ENCODE measurements around the gene KRT40.

DNA sequence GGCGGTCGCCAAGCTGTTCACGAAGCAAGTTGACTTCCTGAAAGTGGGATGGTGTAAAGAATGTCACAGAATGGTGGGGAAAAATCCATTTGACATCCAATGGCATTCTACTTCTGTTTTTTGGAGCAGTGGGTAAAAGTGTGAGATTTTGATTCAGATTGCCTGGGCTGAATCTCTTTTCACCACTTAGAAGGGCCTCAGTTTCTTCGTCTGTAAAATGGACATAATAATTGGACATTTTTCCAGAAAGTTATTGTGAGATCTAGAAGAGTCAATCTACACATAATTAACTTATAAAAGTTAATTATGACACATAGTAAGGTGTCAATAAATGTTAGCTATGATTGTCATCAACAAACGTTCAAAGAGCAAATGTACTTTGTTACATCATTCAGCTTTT is 3.0 kb downstream of the KRT40 start:
- TF ChIP-seq POLR2A (IDR thresholded peaks at IDR 0.05) = no peak
- TF ChIP-seq, protein P1, sequence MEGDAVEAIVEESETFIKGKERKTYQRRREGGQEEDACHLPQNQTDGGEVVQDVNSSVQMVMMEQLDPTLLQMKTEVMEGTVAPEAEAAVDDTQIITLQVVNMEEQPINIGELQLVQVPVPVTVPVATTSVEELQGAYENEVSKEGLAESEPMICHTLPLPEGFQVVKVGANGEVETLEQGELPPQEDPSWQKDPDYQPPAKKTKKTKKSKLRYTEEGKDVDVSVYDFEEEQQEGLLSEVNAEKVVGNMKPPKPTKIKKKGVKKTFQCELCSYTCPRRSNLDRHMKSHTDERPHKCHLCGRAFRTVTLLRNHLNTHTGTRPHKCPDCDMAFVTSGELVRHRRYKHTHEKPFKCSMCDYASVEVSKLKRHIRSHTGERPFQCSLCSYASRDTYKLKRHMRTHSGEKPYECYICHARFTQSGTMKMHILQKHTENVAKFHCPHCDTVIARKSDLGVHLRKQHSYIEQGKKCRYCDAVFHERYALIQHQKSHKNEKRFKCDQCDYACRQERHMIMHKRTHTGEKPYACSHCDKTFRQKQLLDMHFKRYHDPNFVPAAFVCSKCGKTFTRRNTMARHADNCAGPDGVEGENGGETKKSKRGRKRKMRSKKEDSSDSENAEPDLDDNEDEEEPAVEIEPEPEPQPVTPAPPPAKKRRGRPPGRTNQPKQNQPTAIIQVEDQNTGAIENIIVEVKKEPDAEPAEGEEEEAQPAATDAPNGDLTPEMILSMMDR (IDR thresholded peaks at IDR 0.05) = no peak
